K562 (cell line): ENCODE measurements around the gene DNAJC8. TPM values are rescaled to one million over a fixed set of nuclear protein-coding genes. Genes with fewer than 3 reads are reported as not detected.
A peak's percentile ranks its signal among the peaks of the same experiment; 100 is the strongest.

Experiments
- ATAC-seq: fragments of 200-7000 bp; cut with Tn5 transposase; 3 replicates; pipeline ENCODE4 v1.9.1; 2020; ENCODE audit warnings: moderate library complexity
- BruUV-seq: library from RNA; stranded (reverse); fragments of 400-500 nt; replicated peaks from 2 replicates; lab custom pipeline; 2021; lab: Mats Ljungman, UMichigan
- CTCF ChIA-PET: fragments of 300-600 bp; formaldehyde crosslinking; extraction: SDS; loops from one replicate; lab custom pipeline; 2021; ENCODE audit warnings: low intra/inter-chr PET ratio; lab: Yijun Ruan, JAX
- POLR2A ChIA-PET: fragments of 300-600, 350-650 bp; sonication (Branson Sonifier 250); formaldehyde crosslinking; extraction: SDS; loops from one replicate; lab custom pipeline; 2021; ENCODE audit warnings: antibody characterized with exemption, inconsistent platforms; lab: Yijun Ruan, JAX
- DNase-seq, 4 experiments: peaks; one replicate each; pipeline versions ENCODE4 v3.0.0 to v3.0.0-alpha.2; 2011 to 2018; ENCODE audit warnings: low spot score in 3 of 4, mixed read lengths in 3 of 4; ENCODE audit errors: extremely low read depth in 1 of 4
- FAIRE-seq: peaks from 2 replicates; lab custom pipeline; 2011; peaks lifted over from hg19 to GRCh38; lab: Jason Lieb, UNC
- H2AFZ ChIP-seq: 2 replicates; pipeline ENCODE4 v1.6.0; 2011; ENCODE audit warnings: low read depth, low read length, control low read depth, inconsistent platforms
- H3K27ac ChIP-seq: fragments of 200-600 bp; 3 replicates; pipeline ENCODE4 v1.8.0; 2011; ENCODE audit warnings: low read depth, mild to moderate bottlenecking, control low read depth, inconsistent platforms, low read length, moderate library complexity, mixed read lengths; ENCODE audit errors: extremely low read depth
- H3K27me3 ChIP-seq, 2 experiments: fragments of 300-600 bp in 1 of 2; 2 replicates in 1 of 2; 3 replicates in 1 of 2; pipeline versions ENCODE4 v1.6.0 to v1.8.0; 2011; ENCODE audit warnings: inconsistent platforms in 2 of 2, low read length in 2 of 2, mild to moderate bottlenecking in 1 of 2, mixed read lengths in 1 of 2, moderate library complexity in 1 of 2; ENCODE audit not compliant: control insufficient read depth in 2 of 2, insufficient read depth in 2 of 2
- H3K36me3 ChIP-seq: fragments of 300-600 bp; 3 replicates; pipeline ENCODE4 v1.8.0; 2011; ENCODE audit warnings: mild to moderate bottlenecking, low read length, inconsistent platforms; ENCODE audit not compliant: control insufficient read depth, insufficient read depth
- H3K4me1 ChIP-seq, 2 experiments: fragments of 200-600 bp in 1 of 2; replicated peaks in 1 of 2; 2 replicates in 1 of 2; 3 replicates in 1 of 2; pipeline versions ENCODE4 v1.5.1 to v1.8.0; 2011; ENCODE audit warnings: inconsistent platforms in 2 of 2, low read length in 2 of 2, mild to moderate bottlenecking in 1 of 2, mixed read lengths in 1 of 2, moderate library complexity in 1 of 2; ENCODE audit not compliant: control insufficient read depth in 2 of 2, insufficient read depth in 2 of 2
- H3K4me2 ChIP-seq: 2 replicates; pipeline ENCODE4 v1.6.1; 2011; ENCODE audit warnings: low read length, control low read depth, inconsistent platforms, mixed read lengths; ENCODE audit not compliant: insufficient read depth
- H3K4me3 ChIP-seq: fragments of 200-600 bp; sonication (generic), shearing (Covaris generic); 2 replicates; pipeline ENCODE4 v1.5.1; 2016; ENCODE audit warnings: control low read depth, inconsistent platforms
- H3K79me2 ChIP-seq: fragments of 200-600 bp; 3 replicates; pipeline ENCODE4 v1.8.0; 2011; ENCODE audit warnings: low read length, inconsistent platforms; ENCODE audit not compliant: control insufficient read depth, insufficient read depth
- H3K9ac ChIP-seq, 2 experiments: 2 replicates each; pipeline versions ENCODE4 v1.6.0 to v1.6.1; 2011; ENCODE audit warnings: low read depth in 2 of 2, low read length in 2 of 2, control low read depth in 1 of 2, inconsistent platforms in 1 of 2, mild to moderate bottlenecking in 1 of 2, mixed read lengths in 1 of 2; ENCODE audit not compliant: insufficient read depth in 1 of 2
- H3K9me1 ChIP-seq: one replicate; pipeline ENCODE4 v1.6.0; 2011; ENCODE audit warnings: inconsistent platforms, mild to moderate bottlenecking, low read length, moderate library complexity; ENCODE audit not compliant: control insufficient read depth, insufficient read depth
- H3K9me3 ChIP-seq: replicated peaks from 2 replicates; pipeline ENCODE4 v1.5.1; 2011; ENCODE audit warnings: low read depth, low read length, inconsistent platforms; ENCODE audit not compliant: control insufficient read depth, insufficient read depth
- H4K20me1 ChIP-seq: replicated peaks from 2 replicates; pipeline ENCODE4 v1.6.1; 2011; ENCODE audit warnings: low read length, inconsistent platforms, mixed read lengths; ENCODE audit not compliant: control insufficient read depth, insufficient read depth
- BRD9 ChIP-seq: fragments of 450-650 bp; IDR thresholded peaks from 2 replicates; pipeline ENCODE4 v1.6.1; 2018; ENCODE audit warnings: low read depth; ENCODE audit not compliant: partially characterized antibody
- KLF16 ChIP-seq: IDR thresholded peaks from 2 replicates; pipeline ENCODE4 v1.6.1; 2016; ENCODE audit warnings: antibody characterized with exemption
- NFIC ChIP-seq: fragments of 450-650 bp; IDR thresholded peaks from 2 replicates; pipeline ENCODE4 v1.6.1; 2017; ENCODE audit warnings: mild to moderate bottlenecking, inconsistent platforms
- SPI1 ChIP-seq: IDR thresholded peaks from 2 replicates; pipeline ENCODE4 v1.6.1; 2011; ENCODE audit warnings: low read depth, low read length, control low read depth, borderline replicate concordance
- ZNF121 ChIP-seq: sonication (generic); formaldehyde crosslinking; conservative IDR thresholded peaks from 2 replicates; pipeline ENCODE4 v1.8.0; 2022; ENCODE audit warnings: missing genetic modification reagents
- ZNF589 ChIP-seq: fragments of 200-800 bp; sonication (Bioruptor generic); IDR thresholded peaks from 2 replicates; pipeline ENCODE4 v1.6.1; 2016; ENCODE audit warnings: low read depth, missing genetic modification characterization, missing compliant biosample characterization
- WGBS: fragments of 100-300 bp; shearing (Covaris generic); methylation state at CpG from one replicate; pipeline ENCODE4 v1.1.6; 2016; ENCODE audit warnings: low coverage, mixed read lengths; ENCODE audit not compliant: insufficient coverage; ENCODE audit errors: missing lambda C conversion rate; 5-methylcytosine and 5-hydroxymethylcytosine counted together
- in situ Hi-C: fragments of 300-500 bp; cut with MboI; formaldehyde crosslinking; loops from 4 replicates; pipeline ENCODE4 v1.15.0; 2018; ENCODE audit warnings: inconsistent platforms, mixed read lengths
- intact Hi-C: fragments of 100-400 bp; cut with micrococcal nuclease; formaldehyde crosslinking; loops from 2 replicates; pipeline ENCODE4 v1.14.2; 2022
- polyA plus RNA-seq, 8 experiments: library from polyadenylated mRNA; depleted of rRNA in 4 of 8; stranded (reverse) in 5 of 8; unstranded in 3 of 8; fragments of >200 nt; fragmentation: Nextera tagmentation in 2 of 8; fragmentation: Illumina TruSeq in 1 of 8; extraction: Ambion mirVana in 2 of 8; extraction: Trizol in 1 of 8; gene quantifications; 2 replicates each; pipeline versions ENCODE4 v1.2.1 to v1.2.3, GENCODE V29; 2011 to 2014; ENCODE audit warnings: inconsistent platforms in 1 of 8, missing spikeins in 1 of 8
- total RNA-seq, 7 experiments: library from RNA; depleted of rRNA in 6 of 7; stranded (reverse); fragments of >200 nt in 6 of 7; fragmentation: Illumina TruSeq in 2 of 7; extraction: Trizol in 2 of 7; gene quantifications; 2 replicates each; pipeline versions ENCODE4 v1.2.1 to v1.2.3, GENCODE V29; 2011 to 2021; ENCODE audit warnings: low replicate concordance in 1 of 7
- TF ChIP-seq, protein P1 (sequence below): fragments of 450-650 bp; formaldehyde crosslinking; conservative IDR thresholded peaks from 2 replicates; pipeline ENCODE4 v1.4.0; 2022; ENCODE audit warnings: mild to moderate bottlenecking, missing genetic modification characterization
- TF ChIP-seq, protein P2 (sequence below): fragments of 450-650 bp; IDR thresholded peaks from 2 replicates; pipeline ENCODE4 v1.6.1; 2016; ENCODE audit warnings: missing biosample characterization, missing genetic modification characterization
- TF ChIP-seq, protein P3 (sequence below), 2 experiments: fragments of 450-650 bp in 1 of 2; IDR thresholded peaks; 2 replicates each; pipeline ENCODE4 v1.6.1; 2011 to 2017; ENCODE audit warnings: low read depth in 2 of 2, antibody characterized with exemption in 1 of 2, borderline replicate concordance in 1 of 2, low read length in 1 of 2, mild to moderate bottlenecking in 1 of 2, mixed read lengths in 1 of 2; ENCODE audit not compliant: control insufficient read depth in 1 of 2
- TF ChIP-seq, protein P4 (sequence below), 3 experiments: fragments of 200-800 bp in 1 of 3; fragments of 250-450 bp in 1 of 3; fragments of 450-650 bp in 1 of 3; sonication (Bioruptor Pico) in 1 of 3; sonication (Bioruptor generic) in 1 of 3; formaldehyde crosslinking in 1 of 3; IDR thresholded peaks; 2 replicates each; pipeline versions ENCODE4 v1.6.1 to v1.8.0; 2016 to 2022; ENCODE audit warnings: mild to moderate bottlenecking in 2 of 3, missing genetic modification characterization in 2 of 3, missing compliant biosample characterization in 1 of 3, moderate library complexity in 1 of 3

Gene DNAJC8
- total and polyA plus RNA-seq, 9 of the 15 experiments (the other 6 are each of a cell fraction or from before 2014, with no cell fraction given) = 143 to 508 (median 209) TPM

DNA sequence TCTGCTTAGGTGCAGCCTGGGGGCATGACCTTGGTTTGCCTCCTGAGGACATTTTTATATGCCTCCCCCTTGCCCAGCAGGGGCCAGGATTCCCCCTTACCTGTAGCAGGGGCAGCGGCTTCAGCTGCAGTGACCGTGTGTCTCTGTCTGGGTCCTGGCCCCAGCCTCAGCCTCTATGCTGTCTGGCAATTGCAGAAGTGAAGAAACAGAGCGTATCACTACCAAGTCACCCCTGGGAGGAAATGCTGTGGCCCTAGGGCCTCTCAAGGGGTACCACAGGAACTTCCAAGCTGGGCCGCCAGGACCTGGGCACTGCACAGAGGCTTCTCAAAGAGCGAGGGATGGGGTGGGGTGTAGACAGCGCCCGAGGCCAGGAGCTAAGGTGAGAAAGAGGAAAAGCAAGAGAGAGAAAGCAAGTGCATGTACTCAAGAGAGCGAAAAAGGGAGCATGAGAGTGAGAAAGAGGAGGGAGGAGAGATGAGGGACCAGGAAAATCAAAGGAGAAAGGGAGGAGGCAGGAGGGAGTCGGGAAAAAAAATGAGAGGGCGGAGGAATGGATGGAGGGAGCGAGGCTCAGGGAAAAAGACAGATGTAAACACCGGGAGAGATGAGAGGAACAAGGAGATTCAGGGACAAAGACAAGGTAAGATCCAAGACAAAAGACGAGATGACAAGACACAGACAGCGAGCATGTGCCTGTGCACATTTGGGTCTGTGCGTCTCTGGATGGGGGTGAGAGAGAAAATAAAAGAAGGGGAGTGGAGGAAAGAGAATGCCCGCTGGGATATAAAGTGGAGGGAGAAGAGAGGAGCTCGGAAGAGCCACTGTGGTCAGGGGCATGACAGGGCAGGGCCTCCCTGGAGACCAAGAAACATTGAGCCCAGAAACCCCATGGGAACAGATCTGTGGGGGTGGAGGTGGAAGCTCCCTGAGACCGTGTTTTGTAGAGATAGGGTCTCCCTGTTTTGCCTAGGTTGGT lies 56.0 kb downstream of the DNAJC8 start, which contains the start of gene PTAFR:
PTAFR (minus strand) TSS at position 199 of the 979 bp plus-strand sequence. CDS start 25,669 bp downstream, outside the sequence.
- FAIRE-seq = no peak
- WGBS = 32% methylated on average over 18 of the region's 18 CpGs
- TF ChIP-seq ZNF121 (no peak), SPI1 (peak; percentile 38; the same call in 1 of the 2 replicates), ZNF589 (CRISPR knock-in tag) (no peak), KLF16 (no peak), NFIC (no peak), BRD9 (no peak)
- TF ChIP-seq, protein P1, sequence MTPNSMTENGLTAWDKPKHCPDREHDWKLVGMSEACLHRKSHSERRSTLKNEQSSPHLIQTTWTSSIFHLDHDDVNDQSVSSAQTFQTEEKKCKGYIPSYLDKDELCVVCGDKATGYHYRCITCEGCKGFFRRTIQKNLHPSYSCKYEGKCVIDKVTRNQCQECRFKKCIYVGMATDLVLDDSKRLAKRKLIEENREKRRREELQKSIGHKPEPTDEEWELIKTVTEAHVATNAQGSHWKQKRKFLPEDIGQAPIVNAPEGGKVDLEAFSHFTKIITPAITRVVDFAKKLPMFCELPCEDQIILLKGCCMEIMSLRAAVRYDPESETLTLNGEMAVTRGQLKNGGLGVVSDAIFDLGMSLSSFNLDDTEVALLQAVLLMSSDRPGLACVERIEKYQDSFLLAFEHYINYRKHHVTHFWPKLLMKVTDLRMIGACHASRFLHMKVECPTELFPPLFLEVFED (CRISPR knock-in tag) = 0 out of 2 replicates have a peak, but pooled peaks have one; percentile 7
- TF ChIP-seq, protein P2, sequence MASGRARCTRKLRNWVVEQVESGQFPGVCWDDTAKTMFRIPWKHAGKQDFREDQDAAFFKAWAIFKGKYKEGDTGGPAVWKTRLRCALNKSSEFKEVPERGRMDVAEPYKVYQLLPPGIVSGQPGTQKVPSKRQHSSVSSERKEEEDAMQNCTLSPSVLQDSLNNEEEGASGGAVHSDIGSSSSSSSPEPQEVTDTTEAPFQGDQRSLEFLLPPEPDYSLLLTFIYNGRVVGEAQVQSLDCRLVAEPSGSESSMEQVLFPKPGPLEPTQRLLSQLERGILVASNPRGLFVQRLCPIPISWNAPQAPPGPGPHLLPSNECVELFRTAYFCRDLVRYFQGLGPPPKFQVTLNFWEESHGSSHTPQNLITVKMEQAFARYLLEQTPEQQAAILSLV = no peak
- TF ChIP-seq, protein P3, sequence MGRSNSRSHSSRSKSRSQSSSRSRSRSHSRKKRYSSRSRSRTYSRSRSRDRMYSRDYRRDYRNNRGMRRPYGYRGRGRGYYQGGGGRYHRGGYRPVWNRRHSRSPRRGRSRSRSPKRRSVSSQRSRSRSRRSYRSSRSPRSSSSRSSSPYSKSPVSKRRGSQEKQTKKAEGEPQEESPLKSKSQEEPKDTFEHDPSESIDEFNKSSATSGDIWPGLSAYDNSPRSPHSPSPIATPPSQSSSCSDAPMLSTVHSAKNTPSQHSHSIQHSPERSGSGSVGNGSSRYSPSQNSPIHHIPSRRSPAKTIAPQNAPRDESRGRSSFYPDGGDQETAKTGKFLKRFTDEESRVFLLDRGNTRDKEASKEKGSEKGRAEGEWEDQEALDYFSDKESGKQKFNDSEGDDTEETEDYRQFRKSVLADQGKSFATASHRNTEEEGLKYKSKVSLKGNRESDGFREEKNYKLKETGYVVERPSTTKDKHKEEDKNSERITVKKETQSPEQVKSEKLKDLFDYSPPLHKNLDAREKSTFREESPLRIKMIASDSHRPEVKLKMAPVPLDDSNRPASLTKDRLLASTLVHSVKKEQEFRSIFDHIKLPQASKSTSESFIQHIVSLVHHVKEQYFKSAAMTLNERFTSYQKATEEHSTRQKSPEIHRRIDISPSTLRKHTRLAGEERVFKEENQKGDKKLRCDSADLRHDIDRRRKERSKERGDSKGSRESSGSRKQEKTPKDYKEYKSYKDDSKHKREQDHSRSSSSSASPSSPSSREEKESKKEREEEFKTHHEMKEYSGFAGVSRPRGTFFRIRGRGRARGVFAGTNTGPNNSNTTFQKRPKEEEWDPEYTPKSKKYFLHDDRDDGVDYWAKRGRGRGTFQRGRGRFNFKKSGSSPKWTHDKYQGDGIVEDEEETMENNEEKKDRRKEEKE (IDR thresholded peaks at IDR 0.05; ENCODE audit: borderline replicate concordance in 1 of 2, control insufficient read depth in 1 of 2, low read depth in 2 of 2, low read length in 1 of 2) = no peak
- TF ChIP-seq, protein P4, sequence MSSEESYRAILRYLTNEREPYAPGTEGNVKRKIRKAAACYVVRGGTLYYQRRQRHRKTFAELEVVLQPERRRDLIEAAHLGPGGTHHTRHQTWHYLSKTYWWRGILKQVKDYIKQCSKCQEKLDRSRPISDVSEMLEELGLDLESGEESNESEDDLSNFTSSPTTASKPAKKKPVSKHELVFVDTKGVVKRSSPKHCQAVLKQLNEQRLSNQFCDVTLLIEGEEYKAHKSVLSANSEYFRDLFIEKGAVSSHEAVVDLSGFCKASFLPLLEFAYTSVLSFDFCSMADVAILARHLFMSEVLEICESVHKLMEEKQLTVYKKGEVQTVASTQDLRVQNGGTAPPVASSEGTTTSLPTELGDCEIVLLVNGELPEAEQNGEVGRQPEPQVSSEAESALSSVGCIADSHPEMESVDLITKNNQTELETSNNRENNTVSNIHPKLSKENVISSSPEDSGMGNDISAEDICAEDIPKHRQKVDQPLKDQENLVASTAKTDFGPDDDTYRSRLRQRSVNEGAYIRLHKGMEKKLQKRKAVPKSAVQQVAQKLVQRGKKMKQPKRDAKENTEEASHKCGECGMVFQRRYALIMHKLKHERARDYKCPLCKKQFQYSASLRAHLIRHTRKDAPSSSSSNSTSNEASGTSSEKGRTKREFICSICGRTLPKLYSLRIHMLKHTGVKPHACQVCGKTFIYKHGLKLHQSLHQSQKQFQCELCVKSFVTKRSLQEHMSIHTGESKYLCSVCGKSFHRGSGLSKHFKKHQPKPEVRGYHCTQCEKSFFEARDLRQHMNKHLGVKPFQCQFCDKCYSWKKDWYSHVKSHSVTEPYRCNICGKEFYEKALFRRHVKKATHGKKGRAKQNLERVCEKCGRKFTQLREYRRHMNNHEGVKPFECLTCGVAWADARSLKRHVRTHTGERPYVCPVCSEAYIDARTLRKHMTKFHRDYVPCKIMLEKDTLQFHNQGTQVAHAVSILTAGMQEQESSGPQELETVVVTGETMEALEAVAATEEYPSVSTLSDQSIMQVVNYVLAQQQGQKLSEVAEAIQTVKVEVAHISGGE (CRISPR knock-in tag; IDR thresholded peaks at IDR 0.05) = no peak

More for the DNA sequence above, 56.0 kb downstream of the DNAJC8 start, which contains the start of gene PTAFR:
- H2AFZ ChIP-seq = no peak within 1 kb of the TSS
- ATAC-seq (no peak), DNase-seq (no peak)
- no peak within 1 kb of the TSS for H3K4me2 ChIP-seq
- H3K79me2 ChIP-seq = no peaks in the 10 kb centered on the region
- H3K9ac ChIP-seq = peak within 1 kb of the TSS in 1 of 2 experiments; percentile 47; a peak in 2 of 4 replicates
- H3K4me3 ChIP-seq = no peak within 1 kb of the TSS
- no TSS peak for BruUV-seq
- intact Hi-C loops (no loop called here), in situ Hi-C loops (no loop called here)
- peaks cover 24 to 33% of the 10 kb centered on the region in 2 experiments for H3K4me1 ChIP-seq
- ChIA-PET CTCF (no interaction called here), POLR2A (interaction anchor here (1.1 to 1.4 kb wide), 2 partner anchors 25 to 28 kb away, joined by 3 to 5 read pairs; no protein-coding TSS in a partner anchor)
- peaks cover 0 to 4% of the 10 kb centered on the region in 2 experiments; a peak in 2 of 5 replicates for H3K27me3 ChIP-seq
- no peaks in the 10 kb centered on the region for H3K9me3 ChIP-seq
- H4K20me1 ChIP-seq = no peaks in the 10 kb centered on the region
- no peaks in the 10 kb centered on the region for H3K9me1 ChIP-seq
- H3K27ac ChIP-seq = no peak within 1 kb of the TSS
- H3K36me3 ChIP-seq = no peaks in the 10 kb centered on the region
